HL-60 (cell line): Measurements from ENCODE around the gene KRTAP22-1.

Source experiments
- DNase-seq, 2 experiments: peaks; one replicate each; pipeline ENCODE4 v3.0.0-alpha.2; 2010 to 2020; ENCODE audit warnings: low read depth in 1 of 2, low spot score in 1 of 2
- H3K27ac ChIP-seq: fragments of 250-450 bp; sonication (Bioruptor Pico); replicated peaks from 2 replicates; pipeline ENCODE4 v1.5.1; 2020; ENCODE audit warnings: mild to moderate bottlenecking, moderate library complexity
- H3K27me3 ChIP-seq: fragments of 250-450 bp; sonication (Bioruptor Pico); 2 replicates; pipeline ENCODE4 v1.5.1; 2021; ENCODE audit warnings: mild to moderate bottlenecking, moderate library complexity; ENCODE audit not compliant: insufficient read depth, poor library complexity, severe bottlenecking
- H3K4me3 ChIP-seq: replicated peaks from 2 replicates; pipeline ENCODE4 v1.5.1; 2011; ENCODE audit warnings: mild to moderate bottlenecking, control low read depth, low read length; ENCODE audit not compliant: insufficient read depth
- GABPA ChIP-seq: IDR thresholded peaks from 2 replicates; pipeline ENCODE4 v1.6.1; 2012; ENCODE audit warnings: low read depth
- POLR2AphosphoS5 ChIP-seq: IDR thresholded peaks from 2 replicates; pipeline ENCODE4 v1.6.1; 2012; ENCODE audit warnings: low read depth
- SPI1 ChIP-seq: IDR thresholded peaks from 2 replicates; pipeline ENCODE4 v1.6.1; 2012; ENCODE audit warnings: low read depth, mild to moderate bottlenecking, borderline replicate concordance
- TF ChIP-seq, protein P1 (sequence below): IDR thresholded peaks from 2 replicates; pipeline ENCODE4 v1.6.1; 2012; ENCODE audit warnings: low read depth; ENCODE audit not compliant: insufficient replicate concordance
- TF ChIP-seq, protein P2 (sequence below): IDR thresholded peaks from one replicate; pipeline ENCODE4 v1.5.1; 2011; ENCODE audit warnings: low read length, control low read depth, inconsistent platforms; ENCODE audit not compliant: insufficient read depth

KRTAP22-1 gene

DNA sequence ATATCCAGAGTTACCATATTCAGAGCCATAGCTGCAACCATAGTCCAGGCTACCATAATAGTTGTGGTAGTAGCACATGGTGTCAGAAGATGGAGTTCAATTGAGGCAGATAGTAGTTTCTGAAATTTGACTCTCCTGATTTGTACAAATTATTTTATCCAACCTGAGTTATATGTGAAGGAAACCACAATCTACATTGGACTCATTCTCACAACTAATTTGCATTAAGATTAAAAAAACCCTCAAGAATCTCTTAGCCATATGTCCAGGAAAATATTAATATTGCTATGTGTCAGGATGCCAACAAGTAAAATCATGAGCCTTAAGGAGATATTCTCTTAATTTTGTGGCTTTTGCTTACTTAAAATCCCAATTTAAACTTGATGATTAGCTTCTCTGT, 10.6 kb upstream of the KRTAP22-1 start, which contains the start of gene KRTAP22-2:
Gene KRTAP22-2, minus strand, starts transcription at position 101 of the 400 bp plus-strand sequence.
- H3K4me3 ChIP-seq = no peak within 1 kb of the TSS
- H3K27me3 ChIP-seq = no peaks in the 10 kb centered on the region
- H3K27ac ChIP-seq = no peak within 1 kb of the TSS
- no peak for DNase-seq
- no peak for TF ChIP-seq GABPA
- no peak for TF ChIP-seq SPI1
- TF ChIP-seq, protein P1, sequence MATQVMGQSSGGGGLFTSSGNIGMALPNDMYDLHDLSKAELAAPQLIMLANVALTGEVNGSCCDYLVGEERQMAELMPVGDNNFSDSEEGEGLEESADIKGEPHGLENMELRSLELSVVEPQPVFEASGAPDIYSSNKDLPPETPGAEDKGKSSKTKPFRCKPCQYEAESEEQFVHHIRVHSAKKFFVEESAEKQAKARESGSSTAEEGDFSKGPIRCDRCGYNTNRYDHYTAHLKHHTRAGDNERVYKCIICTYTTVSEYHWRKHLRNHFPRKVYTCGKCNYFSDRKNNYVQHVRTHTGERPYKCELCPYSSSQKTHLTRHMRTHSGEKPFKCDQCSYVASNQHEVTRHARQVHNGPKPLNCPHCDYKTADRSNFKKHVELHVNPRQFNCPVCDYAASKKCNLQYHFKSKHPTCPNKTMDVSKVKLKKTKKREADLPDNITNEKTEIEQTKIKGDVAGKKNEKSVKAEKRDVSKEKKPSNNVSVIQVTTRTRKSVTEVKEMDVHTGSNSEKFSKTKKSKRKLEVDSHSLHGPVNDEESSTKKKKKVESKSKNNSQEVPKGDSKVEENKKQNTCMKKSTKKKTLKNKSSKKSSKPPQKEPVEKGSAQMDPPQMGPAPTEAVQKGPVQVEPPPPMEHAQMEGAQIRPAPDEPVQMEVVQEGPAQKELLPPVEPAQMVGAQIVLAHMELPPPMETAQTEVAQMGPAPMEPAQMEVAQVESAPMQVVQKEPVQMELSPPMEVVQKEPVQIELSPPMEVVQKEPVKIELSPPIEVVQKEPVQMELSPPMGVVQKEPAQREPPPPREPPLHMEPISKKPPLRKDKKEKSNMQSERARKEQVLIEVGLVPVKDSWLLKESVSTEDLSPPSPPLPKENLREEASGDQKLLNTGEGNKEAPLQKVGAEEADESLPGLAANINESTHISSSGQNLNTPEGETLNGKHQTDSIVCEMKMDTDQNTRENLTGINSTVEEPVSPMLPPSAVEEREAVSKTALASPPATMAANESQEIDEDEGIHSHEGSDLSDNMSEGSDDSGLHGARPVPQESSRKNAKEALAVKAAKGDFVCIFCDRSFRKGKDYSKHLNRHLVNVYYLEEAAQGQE = no peak
- TF ChIP-seq POLR2AphosphoS5 = no peak
- TF ChIP-seq, protein P2, sequence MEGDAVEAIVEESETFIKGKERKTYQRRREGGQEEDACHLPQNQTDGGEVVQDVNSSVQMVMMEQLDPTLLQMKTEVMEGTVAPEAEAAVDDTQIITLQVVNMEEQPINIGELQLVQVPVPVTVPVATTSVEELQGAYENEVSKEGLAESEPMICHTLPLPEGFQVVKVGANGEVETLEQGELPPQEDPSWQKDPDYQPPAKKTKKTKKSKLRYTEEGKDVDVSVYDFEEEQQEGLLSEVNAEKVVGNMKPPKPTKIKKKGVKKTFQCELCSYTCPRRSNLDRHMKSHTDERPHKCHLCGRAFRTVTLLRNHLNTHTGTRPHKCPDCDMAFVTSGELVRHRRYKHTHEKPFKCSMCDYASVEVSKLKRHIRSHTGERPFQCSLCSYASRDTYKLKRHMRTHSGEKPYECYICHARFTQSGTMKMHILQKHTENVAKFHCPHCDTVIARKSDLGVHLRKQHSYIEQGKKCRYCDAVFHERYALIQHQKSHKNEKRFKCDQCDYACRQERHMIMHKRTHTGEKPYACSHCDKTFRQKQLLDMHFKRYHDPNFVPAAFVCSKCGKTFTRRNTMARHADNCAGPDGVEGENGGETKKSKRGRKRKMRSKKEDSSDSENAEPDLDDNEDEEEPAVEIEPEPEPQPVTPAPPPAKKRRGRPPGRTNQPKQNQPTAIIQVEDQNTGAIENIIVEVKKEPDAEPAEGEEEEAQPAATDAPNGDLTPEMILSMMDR = no peak

DNA sequence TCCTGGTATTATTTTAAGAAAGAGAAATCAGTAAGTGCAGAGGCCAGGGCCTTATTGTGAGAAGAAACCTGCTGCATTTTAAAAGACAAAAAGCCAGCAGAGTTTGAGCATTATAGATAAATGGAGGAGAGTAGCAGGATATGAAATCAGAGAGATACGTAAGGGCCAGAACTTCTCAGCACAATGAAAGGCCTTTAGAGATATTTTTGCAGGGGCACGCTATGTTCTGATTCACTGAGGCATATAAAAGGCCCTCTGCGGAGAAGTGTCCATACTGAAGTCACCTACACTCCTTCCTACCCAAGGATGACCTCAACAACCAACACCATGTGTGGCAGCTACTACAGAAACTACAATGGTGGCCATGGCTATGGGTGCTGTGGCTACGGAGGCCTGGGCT, 8.7 kb upstream of the KRTAP22-1 start, which contains the start of gene KRTAP6-3:
Gene KRTAP6-3, plus strand, starts transcription at position 301 of the 400 bp plus-strand sequence. Its CDS starts 6 bp downstream, at position 307.
- TF ChIP-seq, protein P1 = no peak
- TF ChIP-seq POLR2AphosphoS5 = no peak
- TF ChIP-seq SPI1 = no peak
- no peak for TF ChIP-seq GABPA
- TF ChIP-seq, protein P2 = no peak
- DNase-seq = no peak
- H3K27ac ChIP-seq = no peak within 1 kb of the TSS
- no peak within 1 kb of the TSS for H3K4me3 ChIP-seq
- H3K27me3 ChIP-seq = no peaks in the 10 kb centered on the region

DNA sequence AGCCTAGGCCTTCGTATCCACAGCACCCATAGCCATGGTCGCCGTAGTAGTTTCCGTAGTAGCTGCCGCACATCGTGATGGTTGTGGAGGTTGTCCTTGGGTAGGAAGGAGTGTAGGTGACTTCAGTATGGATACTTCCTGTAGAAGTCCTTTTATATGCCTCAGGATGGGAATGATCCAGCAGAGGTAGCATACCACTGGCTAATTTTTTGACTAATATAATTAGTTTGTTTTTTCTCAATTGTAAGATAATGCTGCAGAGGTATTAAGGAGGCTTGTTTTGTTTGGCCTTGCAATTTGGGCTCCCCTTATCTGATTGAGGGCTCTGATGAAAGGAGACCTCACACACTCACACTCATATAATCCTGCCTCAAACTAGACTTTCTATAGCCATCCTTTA, 2.1 kb upstream of the KRTAP22-1 start, which contains the start of gene KRTAP6-2:
Gene KRTAP6-2, minus strand, starts transcription at position 101 of the 400 bp plus-strand sequence. Its CDS starts 28 bp downstream, at position 73.
- Histone ChIP-seq H3K27ac (no peak within 1 kb of the TSS), H3K27me3 (no peaks in the 10 kb centered on the region), H3K4me3 (no peak within 1 kb of the TSS)
- no peak for TF ChIP-seq SPI1
- TF ChIP-seq GABPA = no peak
- TF ChIP-seq, protein P1 = no peak
- TF ChIP-seq, protein P2 = no peak
- TF ChIP-seq POLR2AphosphoS5 = no peak
- DNase-seq = no peak
